ENCODE data around the gene HP1BP3. TPM values are rescaled to one million over a fixed set of nuclear protein-coding genes. Genes with fewer than 3 reads are reported as not detected.

HP1BP3 gene
- total RNA-seq, 1 donor from 2014 or later, result 164 TPM

DNA sequence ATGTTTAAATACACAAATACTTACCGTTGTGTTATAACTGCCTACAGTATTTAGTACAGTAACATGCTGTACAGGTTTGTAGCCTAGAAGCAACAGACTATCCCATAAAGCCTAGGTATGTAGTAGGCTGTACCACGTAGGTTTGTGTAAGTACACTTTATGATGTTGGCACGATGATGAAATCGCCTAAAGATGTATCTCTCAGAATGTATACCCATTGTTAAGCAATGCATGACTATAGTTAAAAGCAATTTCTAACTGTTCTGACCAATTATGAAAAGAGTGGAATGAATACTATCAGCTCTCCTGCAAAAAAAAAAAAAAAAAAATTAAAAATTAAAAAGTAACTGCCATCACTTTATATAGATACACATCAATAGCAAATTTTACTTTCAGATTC is 11.4 kb downstream of the HP1BP3 start:
- no peaks in the 10 kb centered on the region for H3K9me3 Mint-ChIP-seq (ENCODE audit: unreplicated experiment)
- TF ChIP-seq, protein P1, sequence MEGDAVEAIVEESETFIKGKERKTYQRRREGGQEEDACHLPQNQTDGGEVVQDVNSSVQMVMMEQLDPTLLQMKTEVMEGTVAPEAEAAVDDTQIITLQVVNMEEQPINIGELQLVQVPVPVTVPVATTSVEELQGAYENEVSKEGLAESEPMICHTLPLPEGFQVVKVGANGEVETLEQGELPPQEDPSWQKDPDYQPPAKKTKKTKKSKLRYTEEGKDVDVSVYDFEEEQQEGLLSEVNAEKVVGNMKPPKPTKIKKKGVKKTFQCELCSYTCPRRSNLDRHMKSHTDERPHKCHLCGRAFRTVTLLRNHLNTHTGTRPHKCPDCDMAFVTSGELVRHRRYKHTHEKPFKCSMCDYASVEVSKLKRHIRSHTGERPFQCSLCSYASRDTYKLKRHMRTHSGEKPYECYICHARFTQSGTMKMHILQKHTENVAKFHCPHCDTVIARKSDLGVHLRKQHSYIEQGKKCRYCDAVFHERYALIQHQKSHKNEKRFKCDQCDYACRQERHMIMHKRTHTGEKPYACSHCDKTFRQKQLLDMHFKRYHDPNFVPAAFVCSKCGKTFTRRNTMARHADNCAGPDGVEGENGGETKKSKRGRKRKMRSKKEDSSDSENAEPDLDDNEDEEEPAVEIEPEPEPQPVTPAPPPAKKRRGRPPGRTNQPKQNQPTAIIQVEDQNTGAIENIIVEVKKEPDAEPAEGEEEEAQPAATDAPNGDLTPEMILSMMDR (IDR thresholded peaks at IDR 0.05; ENCODE audit: unreplicated experiment), result no peak
- peaks cover 1% of the 10 kb centered on the region for H3K27me3 Mint-ChIP-seq (ENCODE audit: unreplicated experiment)
- no peak for DNase-seq (ENCODE audit: low spot score)
- no peaks in the 10 kb centered on the region for H3K4me1 Mint-ChIP-seq (ENCODE audit: unreplicated experiment)
- peaks cover 11% of the 10 kb centered on the region for H3K36me3 Mint-ChIP-seq (ENCODE audit: low read depth, unreplicated experiment)
- no peak overlapping the region for H3K4me3 Mint-ChIP-seq (ENCODE audit: unreplicated experiment)
- H3K27ac Mint-ChIP-seq (ENCODE audit: unreplicated experiment), result no peak overlapping the region

- no peaks in the 10 kb centered on the region for H3K27me3 Mint-ChIP-seq (ENCODE audit: unreplicated experiment)
- no peaks in the 10 kb centered on the region for H3K4me1 Mint-ChIP-seq (ENCODE audit: unreplicated experiment)
- TF ChIP-seq, protein P1 (IDR thresholded peaks at IDR 0.05; ENCODE audit: unreplicated experiment), result no peak
- no peak overlapping the region for H3K27ac Mint-ChIP-seq (ENCODE audit: unreplicated experiment)
- peaks cover 15% of the 10 kb centered on the region for H3K36me3 Mint-ChIP-seq (ENCODE audit: low read depth, unreplicated experiment)
- no peak overlapping the region for H3K4me3 Mint-ChIP-seq (ENCODE audit: unreplicated experiment)
- DNase-seq (ENCODE audit: low spot score), result no peak
- no peaks in the 10 kb centered on the region for H3K9me3 Mint-ChIP-seq (ENCODE audit: unreplicated experiment)
Observed at GRCh38 chr1:20771780-20772179, 15.3 kb downstream of the HP1BP3 start.

GRCh38 chr1:20770314-20771087 is 16.6 kb downstream of the HP1BP3 start:
- Mint-ChIP-seq H3K9me3 (ENCODE audit: unreplicated experiment) (no peaks in the 10 kb centered on the region), H3K4me1 (ENCODE audit: unreplicated experiment) (no peaks in the 10 kb centered on the region), H3K4me3 (ENCODE audit: unreplicated experiment) (no peak overlapping the region), H3K27ac (ENCODE audit: unreplicated experiment) (no peak overlapping the region), H3K27me3 (ENCODE audit: unreplicated experiment) (no peaks in the 10 kb centered on the region), H3K36me3 (ENCODE audit: low read depth, unreplicated experiment) (peaks cover 24% of the 10 kb centered on the region)
- TF ChIP-seq, protein P1 (IDR thresholded peaks at IDR 0.05; ENCODE audit: unreplicated experiment), result no peak
- no peak for DNase-seq (ENCODE audit: low spot score)

- H3K27ac Mint-ChIP-seq (ENCODE audit: unreplicated experiment), result no peak overlapping the region
- no peak overlapping the region for H3K4me3 Mint-ChIP-seq (ENCODE audit: unreplicated experiment)
- no peaks in the 10 kb centered on the region for H3K9me3 Mint-ChIP-seq (ENCODE audit: unreplicated experiment)
- peaks cover 32% of the 10 kb centered on the region for H3K36me3 Mint-ChIP-seq (ENCODE audit: low read depth, unreplicated experiment)
- DNase-seq (ENCODE audit: low spot score), result no peak
- no peaks in the 10 kb centered on the region for H3K4me1 Mint-ChIP-seq (ENCODE audit: unreplicated experiment)
- TF ChIP-seq, protein P1 (IDR thresholded peaks at IDR 0.05; ENCODE audit: unreplicated experiment), result no peak
- no peaks in the 10 kb centered on the region for H3K27me3 Mint-ChIP-seq (ENCODE audit: unreplicated experiment)
Observed at GRCh38 chr1:20767271-20767670, 19.8 kb downstream of the HP1BP3 start.

DNA sequence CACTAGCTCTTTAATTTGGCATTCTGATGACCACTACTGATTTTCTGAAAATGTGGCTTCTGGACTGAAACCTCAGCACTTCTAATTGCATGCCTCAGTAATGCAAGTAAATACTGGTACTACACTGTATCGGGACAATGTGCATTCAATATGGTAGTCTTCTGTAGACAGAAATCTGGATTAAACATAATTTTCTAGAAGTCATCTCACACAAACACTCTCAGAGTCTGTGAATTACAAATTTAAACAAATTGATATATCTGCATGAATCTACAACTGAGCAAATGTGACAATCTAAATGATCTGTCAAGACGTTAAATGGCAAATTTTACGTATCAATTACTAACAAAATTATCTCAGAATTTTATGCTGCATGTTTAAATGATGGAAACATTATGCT is 23.7 kb downstream of the HP1BP3 start:
- Mint-ChIP-seq H3K9me3 (ENCODE audit: unreplicated experiment) (no peaks in the 10 kb centered on the region), H3K27ac (ENCODE audit: unreplicated experiment) (no peak overlapping the region)

More for the DNA sequence above, 23.7 kb downstream of the HP1BP3 start:
- Mint-ChIP-seq H3K4me1 (ENCODE audit: unreplicated experiment) (no peaks in the 10 kb centered on the region), H3K36me3 (ENCODE audit: low read depth, unreplicated experiment) (peaks cover 43% of the 10 kb centered on the region), H3K27me3 (ENCODE audit: unreplicated experiment) (no peaks in the 10 kb centered on the region), H3K4me3 (ENCODE audit: unreplicated experiment) (no peak overlapping the region)
- DNase-seq (ENCODE audit: low spot score), result no peak
- TF ChIP-seq, protein P1 (IDR thresholded peaks at IDR 0.05; ENCODE audit: unreplicated experiment), result no peak
